Activated CD4-positive, alpha-beta memory T cell treated with anti-CD3 and anti-CD28 coated beads for 36 hours (primary cell): ENCODE measurements around the gene PPP1R12A. TPM values are rescaled to one million over a fixed set of nuclear protein-coding genes. Genes with fewer than 3 reads are reported as not detected.

Experiments
- CTCF ChIA-PET: fragments of 350-600 bp; sonication (Branson Sonifier 250); formaldehyde crosslinking; loops from one replicate; lab custom pipeline; 2021; ENCODE audit warnings: antibody characterized with exemption, inconsistent platforms; lab: Charles Lee
- POLR2A ChIA-PET: fragments of 350-600 bp; sonication (Branson Sonifier 250); formaldehyde crosslinking; loops from one replicate; lab custom pipeline; 2021; ENCODE audit warnings: antibody characterized with exemption; lab: Charles Lee
- DNase-seq: peaks from one replicate; pipeline ENCODE4 v3.0.0-alpha.2; 2020
- H3K27ac Mint-ChIP-seq: one replicate; pipeline ENCODE4 v1.8.0; 2021; ENCODE audit warnings: mixed read lengths
- H3K27me3 Mint-ChIP-seq: one replicate; pipeline ENCODE4 v1.8.0; 2021; ENCODE audit warnings: mixed read lengths
- H3K36me3 Mint-ChIP-seq: one replicate; pipeline ENCODE4 v1.8.0; 2021; ENCODE audit warnings: mixed read lengths
- H3K4me1 Mint-ChIP-seq: one replicate; pipeline ENCODE4 v1.8.0; 2021; ENCODE audit warnings: low read depth, mixed read lengths
- H3K4me3 Mint-ChIP-seq: one replicate; pipeline ENCODE4 v1.8.0; 2021; ENCODE audit warnings: mild to moderate bottlenecking, mixed read lengths
- H3K9me3 Mint-ChIP-seq: one replicate; pipeline ENCODE4 v1.8.0; 2021; ENCODE audit warnings: mixed read lengths
- intact Hi-C: fragments of 100-400 bp; cut with micrococcal nuclease; formaldehyde crosslinking; loops from one replicate; pipeline ENCODE4 v1.15.1; 2023
- total RNA-seq, 2 experiments: library from RNA; stranded (reverse); gene quantifications; one replicate each; pipeline ENCODE4 v1.2.3, GENCODE V29; 2021

Gene PPP1R12A
- total RNA-seq, 2 experiments from 2014 or later: 74.5 to 75.7 TPM

- DNase-seq: no peak
- peaks cover 13% of the 10 kb centered on the region for H3K27me3 Mint-ChIP-seq
- no peaks in the 10 kb centered on the region for H3K9me3 Mint-ChIP-seq
- H3K4me3 Mint-ChIP-seq: no peak overlapping the region
- H3K36me3 Mint-ChIP-seq: no peaks in the 10 kb centered on the region
- H3K27ac Mint-ChIP-seq: no peak overlapping the region
- POLR2A ChIA-PET: no interaction called here
- H3K4me1 Mint-ChIP-seq: no peaks in the 10 kb centered on the region
- CTCF ChIA-PET: interaction anchor here (0.6 kb wide), 1 partner anchor 158 kb away, joined by 3 read pairs; no protein-coding TSS in a partner anchor
- intact Hi-C loops: no loop called here
Observed at GRCh38 chr12:79732638-79733037, 202.3 kb downstream of the PPP1R12A start.

GRCh38 chr12:79725987-79726386 is 208.9 kb downstream of the PPP1R12A start:
- H3K27ac Mint-ChIP-seq: no peak overlapping the region
- no peak overlapping the region for H3K4me3 Mint-ChIP-seq
- ChIA-PET POLR2A (interaction anchor here (0.6 kb wide), 1 partner anchor 245 kb away, joined by 3 read pairs; no protein-coding TSS in a partner anchor), CTCF (no interaction called here)
- H3K9me3 Mint-ChIP-seq: no peaks in the 10 kb centered on the region
- intact Hi-C loops: no loop called here
- no peak for DNase-seq
- peaks cover 18% of the 10 kb centered on the region for H3K27me3 Mint-ChIP-seq
- H3K4me1 Mint-ChIP-seq: no peaks in the 10 kb centered on the region
- no peaks in the 10 kb centered on the region for H3K36me3 Mint-ChIP-seq

Other genes with a start within 250 kb of the PPP1R12A start
- 1 to 10 TPM; 4.6 to 5.3 TPM for gene PAWR, start 244.1 kb downstream of the PPP1R12A start, total RNA-seq
- gene OTOGL, start 164.4 kb upstream of the PPP1R12A start, total RNA-seq: not detected